Left lung (tissue), 10 donors: ENCODE measurements around the gene SLC6A11. TPM values are rescaled to one million over a fixed set of nuclear protein-coding genes. Genes with fewer than 3 reads are reported as not detected.

Experiments used
- ATAC-seq: fragments of 200-7000 bp; cut with Tn5 transposase; one replicate; pipeline ENCODE4 v1.9.1; 2020; ENCODE audit warnings: moderate library complexity
- DNase-seq, 4 donors: peaks; one replicate each; pipeline ENCODE4 v3.0.0-alpha.2; 2013 to 2020
- H3K27ac ChIP-seq, 2 donors: fragments of 200-600 bp; sonication (generic) in 1 of 2; one replicate each; pipeline versions ENCODE4 v1.5.0 to v1.8.0; 2020 to 2021
- H3K27me3 ChIP-seq, 2 donors: fragments of 200-600 bp; sonication (generic) in 1 of 2; one replicate each; pipeline versions ENCODE4 v1.5.0 to v1.8.0; 2020 to 2021
- H3K36me3 ChIP-seq, 2 donors: fragments of 200-600 bp; sonication (generic) in 1 of 2; one replicate each; pipeline versions ENCODE4 v1.5.0 to v1.8.0; 2020 to 2021
- H3K4me1 ChIP-seq, 2 donors: fragments of 200-600 bp; one replicate each; pipeline ENCODE4 v1.8.0; 2021
- H3K4me3 ChIP-seq, 2 donors: fragments of 200-600 bp; sonication (generic) in 1 of 2; one replicate each; pipeline versions ENCODE4 v1.5.0 to v1.8.0; 2020 to 2021; ENCODE audit warnings: mild to moderate bottlenecking in 1 of 2
- H3K9me3 ChIP-seq, 2 donors: fragments of 200-600 bp; sonication (generic) in 1 of 2; one replicate each; pipeline versions ENCODE4 v1.5.0 to v1.8.0; 2020 to 2021
- CTCF ChIP-seq, 2 donors: fragments of 200-600 bp; sonication (generic) in 1 of 2; IDR thresholded peaks; one replicate each; pipeline versions ENCODE4 v1.5.0 to v1.8.0; 2021; ENCODE audit warnings: antibody characterized with exemption in 2 of 2
- intact Hi-C, 2 donors: fragments of 100-400 bp; cut with DNase I; formaldehyde crosslinking; loops; one replicate each; pipeline versions ENCODE4 v1.11.2 to v1.14.2; 2022
- polyA plus RNA-seq, 6 donors: library from polyadenylated mRNA; unstranded; fragments of 120-200 nt; gene quantifications; one replicate each; pipeline ENCODE4 v1.2.1, GENCODE V29; 2013; ENCODE audit not compliant: insufficient read length in 6 of 6
- total RNA-seq, 2 donors: library from RNA; stranded (reverse); fragmentation: NEBNext Ultra II Directional; extraction: Animal tissue kit (Norgen Biotek cat#: 25700); gene quantifications; one replicate each; pipeline ENCODE4 v1.2.1, GENCODE V29; 2021
- donor health status: DM: no; HTN: yes; CAD: no.
- donor health status: DM: no; HTN: no; CAD: no.

The SLC6A11 gene
- total and polyA plus RNA-seq, 8 donors = 0.07 to 0.31 (median 0.18) TPM; not detected in 2

GRCh38 chr3:10946526-10946925 lies 130.5 kb downstream of the SLC6A11 start:
- TF ChIP-seq CTCF (IDR thresholded peaks at IDR 0.05) = no peak
- Histone ChIP-seq H3K9me3 (no peaks in the 10 kb centered on the region), H3K27me3 (peaks cover 0 to 9% of the 10 kb centered on the region in 2 donors), H3K27ac (no peak overlapping the region), H3K36me3 (no peaks in the 10 kb centered on the region), H3K4me1 (no peaks in the 10 kb centered on the region), H3K4me3 (no peak overlapping the region)
- DNase-seq (no peak), ATAC-seq (no peak)
- intact Hi-C loops = loop anchor here (2.0 to 10.0 kb wide), 2 partner anchors 108 to 112 kb away; no protein-coding TSS in a partner anchor

GRCh38 chr3:10948326-10948725 lies 132.3 kb downstream of the SLC6A11 start:
- Histone ChIP-seq H3K4me1 (no peaks in the 10 kb centered on the region), H3K27me3 (peaks cover 0 to 9% of the 10 kb centered on the region in 2 donors), H3K36me3 (no peaks in the 10 kb centered on the region), H3K4me3 (no peak overlapping the region), H3K9me3 (no peaks in the 10 kb centered on the region), H3K27ac (no peak overlapping the region)
- no peak for TF ChIP-seq CTCF (IDR thresholded peaks at IDR 0.05)
- DNase-seq (no peak), ATAC-seq (no peak)
- intact Hi-C loops = loop anchor here in 1 of 2 donors (10.0 kb wide), 1 partner anchor 106 kb away; no protein-coding TSS in a partner anchor

- Histone ChIP-seq H3K4me3 (no peak overlapping the region), H3K27me3 (peaks cover 0 to 9% of the 10 kb centered on the region in 2 donors), H3K9me3 (no peaks in the 10 kb centered on the region), H3K4me1 (no peaks in the 10 kb centered on the region), H3K27ac (no peak overlapping the region), H3K36me3 (no peaks in the 10 kb centered on the region)
- ATAC-seq = no peak
- no peak for DNase-seq
- intact Hi-C loops = loop anchor here in 1 of 2 donors (10.0 kb wide), 1 partner anchor 106 kb away; no protein-coding TSS in a partner anchor
- no peak for TF ChIP-seq CTCF (IDR thresholded peaks at IDR 0.05)
Measured at GRCh38 chr3:10949197-10949596, 133.2 kb downstream of the SLC6A11 start.

GRCh38 chr3:10950476-10951294 lies 134.7 kb downstream of the SLC6A11 start:
- Histone ChIP-seq H3K27ac (no peak overlapping the region), H3K4me3 (no peak overlapping the region), H3K27me3 (peaks cover 0 to 9% of the 10 kb centered on the region in 2 donors), H3K36me3 (no peaks in the 10 kb centered on the region), H3K4me1 (no peaks in the 10 kb centered on the region), H3K9me3 (no peaks in the 10 kb centered on the region)
- DNase-seq (peak in 1 of 4 donors; percentile 42), ATAC-seq (peak; percentile 89)
- peak in 1 of 2 donors; percentile 46 for TF ChIP-seq CTCF (IDR thresholded peaks at IDR 0.05)
- intact Hi-C loops = no loop called here

GRCh38 chr3:10951295-10951926 lies 135.4 kb downstream of the SLC6A11 start:
- no peak for ATAC-seq

More at GRCh38 chr3:10951295-10951926, 135.4 kb downstream of the SLC6A11 start:
- Histone ChIP-seq H3K27me3 (peaks cover 0 to 9% of the 10 kb centered on the region in 2 donors), H3K36me3 (no peaks in the 10 kb centered on the region), H3K9me3 (no peaks in the 10 kb centered on the region), H3K4me3 (no peak overlapping the region), H3K27ac (no peak overlapping the region), H3K4me1 (no peaks in the 10 kb centered on the region)
- intact Hi-C loops = no loop called here
- TF ChIP-seq CTCF (IDR thresholded peaks at IDR 0.05) = no peak
- no peak for DNase-seq
